ENCODE results near the gene NRF1. TPM values are rescaled to one million over a fixed set of nuclear protein-coding genes. Genes with fewer than 3 reads are reported as not detected.
"Not testable (repeated sequence)": the region's sequence is repeated elsewhere in the genome, so short reads cannot be mapped to it uniquely, and the experiment has no call there.

NRF1 gene
- total and polyA plus RNA-seq, 8 donors: 11.4 to 26.8 (median 22.6) TPM

DNA sequence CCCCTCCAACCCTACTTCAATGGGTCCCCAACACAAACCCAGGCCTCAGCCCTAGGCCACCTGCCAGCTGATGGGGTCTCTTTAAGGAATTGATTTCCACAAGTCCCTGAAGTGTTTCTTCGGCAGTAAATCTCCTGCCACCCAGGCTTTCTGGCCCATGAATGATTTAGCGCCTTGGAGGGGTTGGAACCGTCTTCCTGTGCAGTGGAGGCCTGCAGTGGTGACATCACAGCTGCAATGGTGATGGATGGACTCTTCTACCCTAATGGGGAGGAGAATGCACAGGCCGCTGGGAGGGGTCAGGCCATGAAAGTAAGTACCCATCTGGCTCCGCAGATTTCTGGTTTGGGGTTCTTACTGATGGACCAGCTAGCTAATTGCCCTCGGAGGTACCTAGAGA is 177.5 kb downstream of the NRF1 start:
- TF ChIP-seq, protein P1, sequence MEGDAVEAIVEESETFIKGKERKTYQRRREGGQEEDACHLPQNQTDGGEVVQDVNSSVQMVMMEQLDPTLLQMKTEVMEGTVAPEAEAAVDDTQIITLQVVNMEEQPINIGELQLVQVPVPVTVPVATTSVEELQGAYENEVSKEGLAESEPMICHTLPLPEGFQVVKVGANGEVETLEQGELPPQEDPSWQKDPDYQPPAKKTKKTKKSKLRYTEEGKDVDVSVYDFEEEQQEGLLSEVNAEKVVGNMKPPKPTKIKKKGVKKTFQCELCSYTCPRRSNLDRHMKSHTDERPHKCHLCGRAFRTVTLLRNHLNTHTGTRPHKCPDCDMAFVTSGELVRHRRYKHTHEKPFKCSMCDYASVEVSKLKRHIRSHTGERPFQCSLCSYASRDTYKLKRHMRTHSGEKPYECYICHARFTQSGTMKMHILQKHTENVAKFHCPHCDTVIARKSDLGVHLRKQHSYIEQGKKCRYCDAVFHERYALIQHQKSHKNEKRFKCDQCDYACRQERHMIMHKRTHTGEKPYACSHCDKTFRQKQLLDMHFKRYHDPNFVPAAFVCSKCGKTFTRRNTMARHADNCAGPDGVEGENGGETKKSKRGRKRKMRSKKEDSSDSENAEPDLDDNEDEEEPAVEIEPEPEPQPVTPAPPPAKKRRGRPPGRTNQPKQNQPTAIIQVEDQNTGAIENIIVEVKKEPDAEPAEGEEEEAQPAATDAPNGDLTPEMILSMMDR (IDR thresholded peaks at IDR 0.05): no peak
- ATAC-seq (no peak), DNase-seq (no peak)
- Histone ChIP-seq H3K27ac (no peak overlapping the region), H3K36me3 (no peaks in the 10 kb centered on the region), H3K4me1 (peaks cover 16 to 19% of the 10 kb centered on the region in 2 donors), H3K27me3 (peaks cover 32 to 86% of the 10 kb centered on the region in 2 donors), H3K4me3 (no peak overlapping the region), H3K9me3 (no peaks in the 10 kb centered on the region)
- intact Hi-C loops (cut with DNase I): no loop called here

DNA sequence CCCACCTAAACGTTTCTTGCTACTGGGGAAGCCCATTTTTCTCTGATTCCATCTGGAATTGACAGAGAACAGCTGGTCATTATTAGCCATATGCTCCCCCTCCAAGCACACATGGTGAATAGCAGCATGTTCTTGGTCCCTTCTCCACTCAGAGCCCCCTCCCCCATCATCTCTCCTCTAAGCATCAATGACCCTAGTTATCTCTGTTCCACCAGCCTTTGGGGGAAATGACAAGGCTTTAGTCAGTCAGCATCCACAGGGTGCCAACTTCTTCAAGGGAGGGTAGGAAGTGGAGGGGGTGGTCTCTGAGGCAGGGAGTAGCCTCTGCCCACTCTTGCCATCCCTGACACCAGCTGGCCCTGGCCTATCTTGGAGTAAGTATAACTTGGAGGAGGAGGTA is 178.1 kb downstream of the NRF1 start:
- no peak overlapping the region for H3K27ac ChIP-seq
- no peak for DNase-seq
- peaks cover 26 to 80% of the 10 kb centered on the region in 2 donors for H3K27me3 ChIP-seq
- no peak overlapping the region for H3K4me3 ChIP-seq
- intact Hi-C loops (cut with DNase I): no loop called here
- peaks cover 12 to 14% of the 10 kb centered on the region in 2 donors for H3K4me1 ChIP-seq
- TF ChIP-seq, protein P1 (IDR thresholded peaks at IDR 0.05): no peak
- no peaks in the 10 kb centered on the region for H3K9me3 ChIP-seq
- no peak for ATAC-seq
- no peaks in the 10 kb centered on the region for H3K36me3 ChIP-seq

DNA sequence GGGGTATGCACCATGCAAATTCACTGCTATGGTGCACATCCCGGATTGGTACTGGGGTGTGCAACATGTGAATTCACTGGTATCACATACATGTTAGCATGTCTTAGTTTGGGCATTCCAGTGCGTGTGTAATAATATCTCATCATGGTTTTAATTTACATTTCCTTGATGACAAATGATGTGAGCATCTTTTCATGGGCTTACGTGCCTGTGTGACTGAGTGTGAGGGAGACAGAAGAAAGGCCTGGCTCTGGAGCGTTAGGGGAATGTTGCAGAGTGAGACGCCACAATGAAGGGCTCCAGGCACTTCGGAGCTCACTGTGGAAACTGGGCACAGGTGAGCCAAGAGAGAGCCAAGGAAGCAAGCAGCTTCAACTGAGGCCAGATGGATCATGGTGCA is 178.6 kb downstream of the NRF1 start:
- H3K9me3 ChIP-seq: no peaks in the 10 kb centered on the region
- H3K36me3 ChIP-seq: no peaks in the 10 kb centered on the region
- H3K4me1 ChIP-seq: peaks cover 8 to 9% of the 10 kb centered on the region in 2 donors
- no peak overlapping the region for H3K27ac ChIP-seq
- no peak overlapping the region for H3K4me3 ChIP-seq
- intact Hi-C loops (cut with DNase I): no loop called here
- TF ChIP-seq, protein P1 (IDR thresholded peaks at IDR 0.05): no peak
- peaks cover 21 to 75% of the 10 kb centered on the region in 2 donors for H3K27me3 ChIP-seq
- DNase-seq: no peak
- ATAC-seq: no peak

DNA sequence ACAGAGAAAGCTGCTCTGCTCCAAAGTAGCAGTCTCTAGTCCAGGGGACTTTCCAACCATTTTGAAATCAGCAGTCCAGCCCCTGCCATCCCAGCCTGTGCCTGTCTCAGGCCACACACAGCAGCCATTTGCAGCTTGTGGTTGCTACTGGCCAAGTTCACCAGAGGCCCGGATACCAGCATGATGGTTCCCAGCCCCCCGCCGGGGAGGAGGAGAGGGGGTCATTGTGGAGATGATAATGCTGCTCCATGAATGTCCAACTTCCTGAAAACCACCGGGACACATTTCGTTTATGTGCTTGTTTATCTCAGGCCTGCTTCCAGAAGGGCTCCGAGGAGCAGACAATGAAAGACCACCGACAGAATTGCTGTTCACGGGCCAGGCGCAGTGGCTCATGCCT is 181.2 kb downstream of the NRF1 start:
- Histone ChIP-seq H3K27me3 (peaks cover 0 to 49% of the 10 kb centered on the region in 2 donors), H3K4me1 (no peaks in the 10 kb centered on the region), H3K4me3 (no peak overlapping the region), H3K27ac (no peak overlapping the region), H3K9me3 (no peaks in the 10 kb centered on the region), H3K36me3 (no peaks in the 10 kb centered on the region)
- TF ChIP-seq, protein P1 (IDR thresholded peaks at IDR 0.05): no peak
- intact Hi-C loops (cut with DNase I): no loop called here
- DNase-seq (no peak), ATAC-seq (no peak)

DNA sequence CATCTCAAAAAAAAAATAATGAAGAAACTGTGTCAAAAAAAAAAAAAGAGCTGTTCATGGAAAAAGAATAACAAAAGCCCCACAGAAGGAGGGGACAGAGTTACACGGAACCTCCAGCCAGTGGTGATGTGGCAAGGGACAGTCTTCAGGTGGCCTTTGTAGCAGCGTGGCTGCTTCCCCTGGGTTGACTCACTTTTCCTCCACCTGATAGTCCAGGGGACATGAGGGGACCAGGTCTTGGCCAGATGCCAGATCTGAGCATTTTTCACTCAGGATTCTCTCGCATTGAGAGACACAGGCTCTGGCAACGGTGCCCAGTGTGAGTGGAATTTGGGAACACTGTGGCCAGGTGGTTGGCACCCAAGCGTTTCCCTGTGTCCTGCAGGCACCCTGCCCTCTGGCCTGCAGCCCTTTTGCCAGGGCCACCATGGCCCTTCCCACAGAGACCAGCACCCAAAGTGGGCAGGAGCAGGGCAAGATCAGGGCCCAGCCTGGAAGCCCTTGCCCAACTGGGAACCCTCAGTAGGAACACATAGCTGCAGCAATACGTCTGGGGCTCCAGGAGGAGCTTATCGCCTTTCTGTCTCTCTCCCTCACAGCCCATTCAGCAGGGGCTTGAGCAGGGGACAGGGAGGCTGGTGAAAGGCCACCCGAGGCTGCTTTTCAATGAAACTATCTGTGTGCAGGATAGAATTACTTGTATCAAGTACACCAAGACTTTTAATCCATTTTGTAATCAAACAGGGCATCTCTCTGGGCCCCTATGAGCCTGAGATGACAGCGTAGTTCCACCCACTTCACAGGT is 182.2 kb downstream of the NRF1 start:
- TF ChIP-seq, protein P1 (IDR thresholded peaks at IDR 0.05): no peak
- Histone ChIP-seq H3K4me3 (no peak overlapping the region), H3K36me3 (no peaks in the 10 kb centered on the region), H3K27ac (no peak overlapping the region), H3K4me1 (no peaks in the 10 kb centered on the region), H3K9me3 (no peaks in the 10 kb centered on the region), H3K27me3 (peaks cover 0 to 39% of the 10 kb centered on the region in 2 donors)
- intact Hi-C loops (cut with DNase I): no loop called here
- DNase-seq (no peak), ATAC-seq (no peak)

DNA sequence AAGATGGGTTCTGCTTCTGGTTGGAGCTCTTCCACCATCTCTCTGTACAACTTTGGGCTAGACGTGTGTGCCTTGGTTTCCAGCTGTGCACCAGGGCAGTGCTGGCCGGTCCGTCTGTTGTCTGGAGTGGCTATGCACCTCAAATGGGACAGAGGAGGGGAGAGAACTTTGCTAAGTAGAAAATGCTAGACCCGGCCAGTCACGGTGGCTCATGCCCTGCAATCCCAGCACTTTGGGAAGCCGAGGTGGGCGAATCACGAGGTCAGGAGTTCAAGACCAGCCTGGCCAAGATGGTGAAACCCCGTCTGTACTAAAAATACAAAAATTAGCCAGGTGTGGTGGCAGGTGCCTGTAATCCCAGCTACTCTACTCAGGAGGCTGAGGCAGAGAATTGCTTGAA is 182.9 kb downstream of the NRF1 start:
- H3K9me3 ChIP-seq; H3K4me1 ChIP-seq; H3K27ac ChIP-seq; H3K36me3 ChIP-seq; intact Hi-C loops (cut with DNase I); ATAC-seq; DNase-seq; H3K4me3 ChIP-seq: not testable (repeated sequence)
- peaks cover 0 to 36% of the 10 kb centered on the region in 2 donors for H3K27me3 ChIP-seq
